DMS79 (cell line): ENCODE results near the gene MICU1.
"Not testable (repeated sequence)": the region's sequence is repeated elsewhere in the genome, so short reads cannot be mapped to it uniquely, and the experiment has no call there.

Experiments
- DNase-seq: peaks from one replicate; lab custom pipeline; 2025; lab: John Stamatoyannopoulos, UW

Gene MICU1, protein sequence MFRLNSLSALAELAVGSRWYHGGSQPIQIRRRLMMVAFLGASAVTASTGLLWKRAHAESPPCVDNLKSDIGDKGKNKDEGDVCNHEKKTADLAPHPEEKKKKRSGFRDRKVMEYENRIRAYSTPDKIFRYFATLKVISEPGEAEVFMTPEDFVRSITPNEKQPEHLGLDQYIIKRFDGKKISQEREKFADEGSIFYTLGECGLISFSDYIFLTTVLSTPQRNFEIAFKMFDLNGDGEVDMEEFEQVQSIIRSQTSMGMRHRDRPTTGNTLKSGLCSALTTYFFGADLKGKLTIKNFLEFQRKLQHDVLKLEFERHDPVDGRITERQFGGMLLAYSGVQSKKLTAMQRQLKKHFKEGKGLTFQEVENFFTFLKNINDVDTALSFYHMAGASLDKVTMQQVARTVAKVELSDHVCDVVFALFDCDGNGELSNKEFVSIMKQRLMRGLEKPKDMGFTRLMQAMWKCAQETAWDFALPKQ

GRCh38 chr10:72625608-72626443 is at the start of gene MICU1:
Gene MICU1, minus strand, starts transcription at chr10:72626079. Its CDS starts 59,286 bp downstream, at chr10:72566793.
- peak; percentile 86 for DNase-seq

DNA sequence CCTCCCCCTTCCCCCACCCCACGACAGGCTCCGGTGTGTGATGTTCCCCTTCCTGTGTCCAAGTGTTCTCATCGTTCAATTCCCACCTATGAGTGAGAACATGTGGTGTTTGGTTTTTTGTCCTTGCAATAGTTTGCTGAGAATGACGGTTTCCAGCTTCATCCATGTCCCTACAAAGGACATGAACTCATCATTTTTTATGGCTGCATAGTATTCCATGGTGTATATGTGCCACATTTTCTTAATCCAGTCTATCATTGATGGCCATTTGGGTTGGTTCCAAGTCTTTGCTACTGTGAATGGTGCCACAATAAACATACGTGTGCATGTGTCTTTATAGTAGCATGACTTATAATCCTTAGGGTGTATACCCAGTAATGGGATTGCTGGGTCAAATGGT is 48.3 kb upstream of the MICU1 start:
- not testable (repeated sequence) for DNase-seq

DNA sequence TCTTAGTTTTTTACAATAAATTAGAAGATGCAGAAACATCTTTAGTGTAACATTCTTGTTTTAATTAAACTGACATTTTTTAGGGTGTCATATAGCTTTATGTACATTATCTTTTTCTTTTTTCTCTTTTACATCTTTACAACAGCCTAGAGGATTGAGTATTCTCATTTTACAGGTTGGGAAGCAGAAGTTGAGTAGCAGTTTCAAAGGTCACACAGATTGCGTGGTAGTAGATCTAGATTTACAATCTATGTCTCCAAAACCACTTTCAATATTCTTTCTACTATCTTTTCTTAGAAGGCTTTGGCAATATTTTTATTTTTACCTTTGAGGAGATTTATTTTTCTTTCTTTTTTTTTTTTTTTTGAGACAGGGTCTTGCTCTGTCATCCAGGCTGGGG is 47.4 kb upstream of the MICU1 start:
- no peak for DNase-seq

DNA sequence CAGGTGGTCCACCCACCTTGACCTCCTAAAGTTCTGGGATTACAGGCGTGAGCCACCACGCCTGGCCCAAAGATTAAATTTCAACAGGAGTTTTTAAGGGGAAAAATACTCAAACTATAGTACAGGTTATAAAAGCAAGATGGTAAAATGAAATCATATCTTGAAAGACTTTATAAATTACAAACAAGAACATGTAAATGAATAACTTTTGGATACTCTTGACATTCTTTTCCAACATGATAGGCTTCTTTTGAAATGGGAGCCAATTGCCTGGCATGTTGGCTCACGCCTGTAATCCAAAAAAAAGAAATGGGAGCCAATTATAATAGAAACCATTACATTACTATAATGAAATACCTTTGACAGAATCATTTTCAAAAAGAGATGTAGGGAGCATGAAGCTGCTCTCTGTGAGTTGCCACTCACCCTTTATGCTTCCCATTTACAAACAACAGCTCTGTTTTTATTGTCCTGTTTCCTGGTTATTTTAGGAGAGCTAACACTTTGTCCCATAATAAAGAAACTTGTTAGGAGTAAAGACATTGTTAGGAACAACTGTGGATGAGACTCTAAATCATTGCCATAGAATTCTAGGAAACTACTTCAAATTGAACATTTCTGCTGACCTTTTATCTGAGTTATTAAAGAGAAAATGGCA is 41.5 kb upstream of the MICU1 start:
- no peak for DNase-seq

DNA sequence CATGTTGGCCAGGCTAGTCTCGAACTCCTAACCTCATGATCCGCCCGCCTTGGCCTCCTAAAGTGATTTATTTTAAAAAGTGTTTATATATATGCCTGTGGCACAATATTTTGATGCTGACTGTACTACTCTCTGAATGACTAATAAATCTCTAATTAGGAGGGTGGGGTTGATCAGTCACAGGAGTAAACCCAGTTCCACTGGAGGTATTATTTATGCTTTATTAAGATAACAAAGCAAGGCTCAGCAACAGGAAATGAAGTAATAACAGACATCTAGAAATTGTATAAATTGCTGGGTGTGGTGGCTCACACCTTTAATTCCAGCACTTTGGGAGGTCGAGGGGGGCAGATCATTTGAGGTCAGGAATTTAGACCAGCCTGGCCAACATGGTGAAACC is 40.0 kb upstream of the MICU1 start:
- DNase-seq, result no peak

- no peak for DNase-seq
Measured at GRCh38 chr10:72663971-72664370, 38.1 kb upstream of the MICU1 start.

- DNase-seq, result no peak
Measured at GRCh38 chr10:72661431-72661830, 35.6 kb upstream of the MICU1 start.

DNA sequence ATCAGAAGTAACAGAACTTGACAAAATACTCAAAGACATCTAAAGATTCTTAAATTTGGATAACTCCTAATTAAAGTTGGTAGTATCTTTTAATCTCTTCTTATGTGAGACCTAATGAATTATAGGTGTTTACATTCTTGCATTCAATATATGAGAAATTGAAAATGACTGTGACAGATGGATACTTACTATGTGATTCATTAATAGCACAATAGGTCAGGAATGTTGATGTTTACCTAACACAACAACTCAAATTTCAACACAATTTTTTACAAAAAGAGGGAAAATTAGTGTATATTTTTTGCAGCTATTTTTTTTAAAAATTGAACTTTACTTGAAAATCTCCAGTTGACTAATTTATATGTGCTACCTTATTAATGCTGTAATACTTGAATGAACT is 34.3 kb upstream of the MICU1 start:
- no peak for DNase-seq

DNA sequence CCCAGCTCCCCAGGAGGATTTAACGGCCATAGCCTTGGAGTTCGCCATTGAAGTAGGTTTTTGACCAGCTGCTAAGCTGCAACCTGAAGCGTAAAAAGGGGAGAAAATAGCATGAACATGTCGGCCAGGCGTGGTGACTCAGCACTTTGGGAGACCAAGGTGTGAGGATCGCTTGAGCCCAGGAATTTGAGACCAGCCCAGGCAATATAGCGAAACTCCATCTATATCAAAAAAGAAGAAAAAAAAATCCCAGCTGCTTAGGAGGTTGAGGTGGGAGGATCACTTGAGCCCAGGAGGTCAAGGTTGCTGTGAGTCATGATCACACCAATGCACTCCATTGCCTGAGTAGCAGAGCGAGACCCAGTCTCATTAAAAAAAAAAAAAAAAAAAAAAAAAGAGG is 33.8 kb upstream of the MICU1 start:
- DNase-seq, result no peak

DNA sequence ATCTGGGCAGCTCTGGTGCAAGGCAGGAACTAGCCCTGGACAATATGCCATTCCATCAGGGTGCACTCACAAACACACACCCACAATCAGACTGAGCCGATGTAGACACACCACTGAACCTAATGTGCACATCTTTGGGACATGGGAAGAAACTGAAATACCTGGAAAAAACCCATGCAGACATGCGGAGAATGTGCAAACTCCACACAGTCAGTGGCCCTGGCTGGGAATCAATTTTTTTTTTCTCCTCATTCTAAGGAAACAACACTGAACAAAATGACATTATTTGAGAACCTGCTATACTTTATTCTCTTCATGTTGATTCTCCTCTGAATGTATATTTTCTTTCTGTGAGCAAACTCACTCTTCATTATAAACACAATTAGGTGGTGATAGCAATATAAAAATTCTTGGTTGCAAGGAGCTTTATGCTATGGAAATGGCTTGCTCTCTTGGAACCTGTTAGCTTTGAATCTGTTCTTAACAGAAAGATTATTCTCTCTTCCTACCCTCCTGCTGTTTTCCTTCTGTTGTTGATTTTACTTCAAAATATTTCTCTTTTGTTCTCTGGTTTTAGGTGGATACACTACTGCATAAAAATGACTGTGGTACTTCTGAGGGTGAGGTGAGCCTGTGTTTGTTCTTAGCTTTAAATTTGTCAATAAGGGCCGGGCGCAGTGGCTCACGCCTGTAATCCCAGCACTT is 33.0 kb upstream of the MICU1 start:
- no peak for DNase-seq

DNA sequence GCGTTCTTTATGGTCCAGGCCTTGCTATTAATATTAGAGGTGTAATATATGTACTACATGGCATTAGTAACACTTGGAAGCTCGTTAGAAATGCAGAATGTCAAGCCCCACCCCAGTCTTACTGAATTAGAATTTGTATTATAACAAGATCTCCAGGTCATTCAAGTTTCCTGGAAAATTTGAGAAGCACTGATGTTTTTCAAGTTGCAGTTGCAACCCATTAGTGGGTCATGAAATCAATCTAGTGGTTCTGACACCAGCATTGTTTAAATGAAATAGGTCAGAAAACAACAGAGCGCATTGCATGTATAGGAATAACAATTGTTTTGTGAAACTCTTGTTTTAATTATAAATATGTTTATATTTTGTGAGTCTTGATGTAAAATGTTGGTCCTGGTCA is 28.8 kb upstream of the MICU1 start:
- DNase-seq, result no peak

- no peak for DNase-seq
Measured at GRCh38 chr10:72653383-72654096, 27.7 kb upstream of the MICU1 start.

GRCh38 chr10:72649291-72649690 is 23.4 kb upstream of the MICU1 start:
- DNase-seq, result no peak

- DNase-seq, result no peak
Measured at GRCh38 chr10:72648301-72648700, 22.4 kb upstream of the MICU1 start.

DNA sequence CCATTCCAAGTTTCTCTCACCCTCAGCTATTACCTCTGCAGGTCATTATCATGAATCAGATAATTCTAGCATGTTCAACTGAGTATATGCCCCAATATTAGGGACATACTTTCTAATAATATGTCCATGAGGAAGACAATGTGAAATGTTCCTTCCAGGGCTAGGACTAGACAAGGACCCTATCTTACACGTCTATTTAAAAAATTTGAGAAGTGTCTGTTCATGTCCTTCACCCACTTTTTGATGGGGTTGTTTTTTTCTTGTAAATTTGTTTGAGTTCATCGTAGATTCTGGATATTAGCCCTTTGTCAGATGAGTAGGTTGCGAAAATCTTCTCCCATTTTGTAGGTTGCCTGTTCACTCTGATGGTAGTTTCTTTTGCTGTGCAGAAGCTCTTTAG is 21.1 kb upstream of the MICU1 start:
- DNase-seq, result not testable (repeated sequence)

GRCh38 chr10:72645263-72645858 is 19.5 kb upstream of the MICU1 start:
- DNase-seq, result no peak

- DNase-seq, result no peak
Measured at GRCh38 chr10:72642318-72642717, 16.4 kb upstream of the MICU1 start.

- DNase-seq, result no peak
Measured at GRCh38 chr10:72639441-72639873, 13.6 kb upstream of the MICU1 start.

- DNase-seq, result no peak
Measured at GRCh38 chr10:72638586-72639440, 12.9 kb upstream of the MICU1 start.

GRCh38 chr10:72637398-72637857 is 11.5 kb upstream of the MICU1 start:
- no peak for DNase-seq
